Mucosa of descending colon (tissue), 3 donors: ENCODE results near the gene SLAMF6. TPM values are rescaled to one million over a fixed set of nuclear protein-coding genes. Genes with fewer than 3 reads are reported as not detected.
"Not testable (repeated sequence)": the region's sequence is repeated elsewhere in the genome, so short reads cannot be mapped to it uniquely, and the experiment has no call there.

Experiments
- ATAC-seq: fragments of 200-7000 bp; cut with Tn5 transposase; one replicate; pipeline ENCODE4 v1.9.1; 2020; ENCODE audit warnings: mild to moderate bottlenecking, moderate library complexity
- DNase-seq, 3 donors: peaks; one replicate each; pipeline ENCODE4 v3.0.0-alpha.2; 2020
- H3K36me3 ChIP-seq: fragments of 200-600 bp; one replicate; pipeline ENCODE4 v1.8.0; 2021; ENCODE audit warnings: low read depth, mild to moderate bottlenecking
- H3K4me1 ChIP-seq: fragments of 200-600 bp; one replicate; pipeline ENCODE4 v1.8.0; 2021; ENCODE audit warnings: low read depth, mild to moderate bottlenecking
- H3K4me3 ChIP-seq: fragments of 200-600 bp; one replicate; pipeline ENCODE4 v1.8.0; 2021; ENCODE audit warnings: mild to moderate bottlenecking
- H3K9me3 ChIP-seq: fragments of 200-600 bp; one replicate; pipeline ENCODE4 v1.8.0; 2021; ENCODE audit warnings: mild to moderate bottlenecking
- CTCF ChIP-seq: fragments of 200-600 bp; IDR thresholded peaks from one replicate; pipeline ENCODE4 v1.8.0; 2022; ENCODE audit warnings: antibody characterized with exemption, mild to moderate bottlenecking
- intact Hi-C, 2 donors: fragments of 100-400 bp; cut with DNase I in 1 of 2; cut with micrococcal nuclease in 1 of 2; formaldehyde crosslinking; loops; one replicate each; pipeline versions ENCODE4 v1.11.0 to v1.11.1; 2022; cut with DNase I, micrococcal nuclease
- total RNA-seq, 3 donors: library from RNA; stranded (reverse); fragmentation: NEBNext Ultra II Directional in 2 of 3; extraction: Animal tissue kit (Norgen Biotek cat#: 25700) in 2 of 3; gene quantifications; one replicate each; pipeline versions ENCODE4 v1.2.1 to v1.2.4, GENCODE V29; 2021 to 2023
- donor health status: DM: no; HTN: no; CAD: no; lungs with moderate emphysema.
- donor health status: DM: no; HTN: no; CAD: no.
- donor health status: DM: no; HTN: yes; CAD: no.

The SLAMF6 gene
- total RNA-seq, 3 donors from 2014 or later = 1.2 to 2.6 (median 2.4) TPM

- no peaks in the 10 kb centered on the region for H3K36me3 ChIP-seq
- no peak for TF ChIP-seq CTCF
- no peak for ATAC-seq
- peaks cover 3% of the 10 kb centered on the region for H3K9me3 ChIP-seq
- intact Hi-C loops = no loop called here
- H3K4me3 ChIP-seq = no peak overlapping the region
- DNase-seq = no peak
- no peaks in the 10 kb centered on the region for H3K4me1 ChIP-seq
Observed at GRCh38 chr1:160565564-160565963, 42.5 kb upstream of the SLAMF6 start.

DNA sequence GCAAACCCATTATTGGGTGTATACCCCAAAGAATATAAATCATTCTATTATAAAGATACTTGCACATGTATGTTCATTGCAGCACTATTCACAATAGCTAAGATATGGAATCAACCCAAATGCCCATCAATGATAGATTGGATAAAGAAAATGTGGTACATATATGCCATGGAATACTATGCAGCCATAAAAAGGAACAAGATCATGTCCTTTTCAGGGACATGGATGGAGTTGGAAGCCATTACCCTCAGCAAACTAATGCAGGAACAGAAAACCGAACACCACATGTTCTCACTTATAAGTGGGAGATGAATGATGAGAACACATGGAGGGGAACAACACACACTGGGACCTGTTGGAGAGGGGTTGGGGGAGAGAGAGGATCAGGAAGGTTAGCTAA lies 40.2 kb upstream of the SLAMF6 start:
- H3K4me3 ChIP-seq, intact Hi-C loops, H3K9me3 ChIP-seq, H3K4me1 ChIP-seq, DNase-seq, ATAC-seq, H3K36me3 ChIP-seq: not testable (repeated sequence)

DNA sequence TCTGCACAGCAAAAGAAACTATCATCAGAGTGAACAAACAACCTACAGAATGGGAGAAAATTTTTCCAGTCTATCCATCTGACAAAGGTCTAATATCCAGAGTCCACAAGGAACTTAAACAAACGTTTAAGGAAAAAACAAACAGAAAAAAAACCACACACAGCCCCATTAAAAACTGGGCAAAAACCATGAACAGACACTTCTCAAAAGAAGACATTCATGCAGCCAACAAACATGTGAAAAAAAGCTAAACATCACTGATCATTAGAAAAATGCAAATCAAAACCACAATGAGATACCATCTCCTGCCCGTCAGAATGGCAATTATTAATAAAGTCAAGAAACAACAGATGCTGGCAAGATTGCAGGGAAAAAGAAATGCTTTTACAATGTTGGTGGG lies 39.7 kb upstream of the SLAMF6 start:
- H3K4me1 ChIP-seq, H3K4me3 ChIP-seq, H3K9me3 ChIP-seq, ATAC-seq, DNase-seq, intact Hi-C loops, H3K36me3 ChIP-seq: not testable (repeated sequence)

DNA sequence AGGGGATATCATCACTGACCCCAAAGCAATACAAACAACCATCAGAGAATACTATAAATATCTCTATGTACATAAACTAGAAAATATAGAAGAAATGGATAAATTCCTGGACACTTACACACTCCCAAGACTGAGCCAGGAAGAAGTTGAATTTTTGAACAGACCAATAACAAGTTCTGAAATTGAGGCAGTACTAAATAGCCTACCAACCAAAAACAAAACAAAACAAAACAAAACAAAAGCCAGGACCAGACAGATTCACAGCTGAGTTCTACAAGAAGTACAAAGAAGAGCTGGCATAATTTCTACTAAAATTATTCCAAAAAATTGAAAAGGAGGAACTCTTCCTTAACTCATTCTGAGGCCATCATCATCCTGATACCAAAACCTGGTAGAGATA lies 37.8 kb upstream of the SLAMF6 start:
- Histone ChIP-seq H3K36me3 (no peaks in the 10 kb centered on the region), H3K9me3 (peaks cover 3% of the 10 kb centered on the region), H3K4me3 (no peak overlapping the region), H3K4me1 (no peaks in the 10 kb centered on the region)
- ATAC-seq (no peak), DNase-seq (no peak)
- TF ChIP-seq CTCF = no peak
- intact Hi-C loops = no loop called here

- Histone ChIP-seq H3K9me3 (peaks cover 3% of the 10 kb centered on the region), H3K4me3 (no peak overlapping the region), H3K36me3 (no peaks in the 10 kb centered on the region), H3K4me1 (no peaks in the 10 kb centered on the region)
- DNase-seq (no peak), ATAC-seq (no peak)
- intact Hi-C loops = no loop called here
- no peak for TF ChIP-seq CTCF
Observed at GRCh38 chr1:160560045-160560705, 37.1 kb upstream of the SLAMF6 start.

DNA sequence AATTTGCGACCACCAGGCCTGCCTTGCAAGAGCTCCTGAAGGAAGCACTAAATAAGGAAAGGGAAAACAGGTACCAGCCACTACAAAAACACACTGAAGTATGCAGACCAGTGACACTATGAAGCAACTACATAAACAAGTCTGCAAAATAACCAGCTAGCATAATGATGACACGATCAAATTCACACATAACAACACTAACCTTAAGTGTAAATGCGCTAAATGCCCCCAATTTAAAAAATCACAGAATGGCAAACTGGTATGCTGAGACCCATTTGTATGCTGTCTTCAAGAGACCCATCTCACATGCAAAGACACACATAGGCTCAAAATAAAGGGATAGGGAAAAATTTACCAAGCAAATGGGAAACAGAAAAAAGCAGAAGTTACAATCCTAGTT lies 36.4 kb upstream of the SLAMF6 start:
- H3K4me3 ChIP-seq, DNase-seq, H3K4me1 ChIP-seq, ATAC-seq, H3K9me3 ChIP-seq, intact Hi-C loops, H3K36me3 ChIP-seq: not testable (repeated sequence)

DNA sequence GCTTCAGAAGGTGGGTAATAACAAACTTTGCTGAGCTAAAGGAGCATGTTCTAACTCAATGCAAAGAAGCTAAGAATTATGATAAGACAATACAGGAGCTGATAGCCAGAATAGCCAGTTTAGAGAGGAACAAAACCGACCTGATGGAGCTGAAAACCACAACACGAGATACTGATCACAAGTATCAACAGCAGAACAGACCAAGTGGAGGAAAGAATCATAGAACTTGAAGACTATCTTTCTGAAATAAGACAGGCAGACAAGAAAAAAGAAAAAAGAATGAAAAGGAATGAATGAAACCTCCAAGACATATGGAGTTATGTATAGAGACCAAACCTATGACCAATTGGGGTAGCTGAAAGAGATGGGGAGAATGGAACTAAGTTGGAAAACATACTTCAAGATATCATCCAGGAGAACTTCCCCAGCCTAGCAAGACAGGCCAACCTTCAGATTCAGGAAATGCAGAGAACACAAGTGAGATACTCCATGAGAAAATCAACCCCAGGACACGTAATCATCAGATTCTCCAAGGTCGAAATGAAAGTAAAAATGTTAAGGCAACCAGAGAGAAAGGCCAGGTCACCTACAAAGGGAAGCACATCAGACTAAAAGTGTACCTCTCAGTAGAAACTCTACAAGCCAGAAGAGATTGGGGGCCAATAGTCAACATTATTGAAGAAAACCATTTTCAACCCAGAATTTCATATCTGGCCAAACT lies 35.8 kb upstream of the SLAMF6 start:
- Histone ChIP-seq H3K36me3 (no peaks in the 10 kb centered on the region), H3K9me3 (peaks cover 3% of the 10 kb centered on the region), H3K4me3 (no peak overlapping the region), H3K4me1 (no peaks in the 10 kb centered on the region)
- intact Hi-C loops = no loop called here
- TF ChIP-seq CTCF = no peak
- DNase-seq (no peak), ATAC-seq (no peak)
